ENCODE data around the gene MRPL24. TPM values are rescaled to one million over a fixed set of nuclear protein-coding genes. Genes with fewer than 3 reads are reported as not detected.

The MRPL24 gene
- total and polyA plus RNA-seq, 2 of the 13 experiments (the other 11 are each of a cell fraction or from before 2014, with no cell fraction given), result 38.1 to 42.9 TPM

DNA sequence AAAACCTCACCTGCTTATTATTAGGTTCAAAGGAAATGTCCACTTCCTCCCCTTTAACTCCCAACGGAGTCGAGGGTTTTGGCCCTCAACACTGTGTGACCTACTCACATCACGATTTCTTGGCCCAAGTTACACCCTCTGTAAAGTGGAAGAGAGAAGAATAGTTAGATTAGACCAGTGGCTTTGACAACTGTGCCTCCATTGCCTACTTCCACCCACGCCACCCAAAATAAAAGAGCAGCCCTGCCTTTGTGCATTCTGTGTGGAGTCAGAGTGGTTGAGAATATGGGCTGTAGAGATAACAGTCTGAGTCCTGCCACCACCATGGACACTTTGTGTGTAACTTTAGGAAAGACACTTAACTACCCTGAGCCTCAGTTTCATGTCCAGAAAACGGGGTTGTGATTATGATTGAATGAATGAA lies 14.7 kb upstream of the MRPL24 start:
- Histone ChIP-seq H2AFZ (ENCODE audit: low read length) (no peak overlapping the region), H3K4me2 (ENCODE audit: low read depth, low read length) (no peak overlapping the region), H3K27me3 (ENCODE audit: control insufficient read depth in 1 of 2, insufficient read depth in 2 of 2, low read length in 2 of 2) (no peaks in the 10 kb centered on the region; a peak in 1 of 5 replicates), H4K20me1 (ENCODE audit: insufficient read depth, low read length) (no peaks in the 10 kb centered on the region), H3K79me2 (ENCODE audit: insufficient read depth, low read length) (peaks cover 16% of the 10 kb centered on the region), H3K9ac (ENCODE audit: insufficient read depth, low read depth, low read length) (no peak overlapping the region), H3K4me1 (ENCODE audit: insufficient read depth, low read length) (peaks cover 12% of the 10 kb centered on the region), H3K9me3 (ENCODE audit: low read length) (no peaks in the 10 kb centered on the region), H3K27ac (ENCODE audit: extremely low read length, insufficient read depth, low read length) (no peak overlapping the region), H3K36me3 (replicated peaks in 1 of 2; ENCODE audit: control insufficient read depth in 1 of 2, insufficient read depth in 2 of 2, low read length in 2 of 2) (no peaks in the 10 kb centered on the region), H3K4me3 (replicated peaks in 1 of 3; ENCODE audit: insufficient read depth in 1 of 3, low read depth in 2 of 3, low read length in 3 of 3) (no peak overlapping the region)
- FAIRE-seq (no peak), DNase-seq (ENCODE audit: low spot score) (no peak), ATAC-seq (no peak)
- BruUV-seq (replicated peaks), result no TSS peak
- ChIA-PET CTCF (ENCODE audit: low intra/inter-chr PET ratio, low total read pairs) (no interaction called here), POLR2A (interaction anchor here (2.1 to 2.6 kb wide), 2 partner anchors 11 to 27 kb away, joined by 8 to 12 read pairs; partner anchors contain the start of genes ISG20L2, METTL25B and PRCC)
- intact Hi-C loops (cut with micrococcal nuclease; ENCODE audit: unreplicated experiment) (no loop called here), in situ Hi-C loops (cut with HindIII; ENCODE audit: extremely low pct_ligation_motif_present, low pct_unique_long_range_greater_than_20kb) (no loop called here)
- 87% methylated on average over 5 of the region's 5 CpGs for WGBS (ENCODE audit: low lambda C conversion rate)
- TF ChIP-seq, protein P1, sequence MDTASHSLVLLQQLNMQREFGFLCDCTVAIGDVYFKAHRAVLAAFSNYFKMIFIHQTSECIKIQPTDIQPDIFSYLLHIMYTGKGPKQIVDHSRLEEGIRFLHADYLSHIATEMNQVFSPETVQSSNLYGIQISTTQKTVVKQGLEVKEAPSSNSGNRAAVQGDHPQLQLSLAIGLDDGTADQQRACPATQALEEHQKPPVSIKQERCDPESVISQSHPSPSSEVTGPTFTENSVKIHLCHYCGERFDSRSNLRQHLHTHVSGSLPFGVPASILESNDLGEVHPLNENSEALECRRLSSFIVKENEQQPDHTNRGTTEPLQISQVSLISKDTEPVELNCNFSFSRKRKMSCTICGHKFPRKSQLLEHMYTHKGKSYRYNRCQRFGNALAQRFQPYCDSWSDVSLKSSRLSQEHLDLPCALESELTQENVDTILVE (CRISPR knock-in tag; IDR thresholded peaks at IDR 0.05), result no peak
- no peak for TF ChIP-seq ZNF282 (IDR thresholded peaks at IDR 0.05; ENCODE audit: partially characterized antibody)
- TF ChIP-seq ZNF747 (CRISPR knock-in tag; IDR thresholded peaks at IDR 0.05; ENCODE audit: borderline replicate concordance), result no peak
- TF ChIP-seq, protein P2, sequence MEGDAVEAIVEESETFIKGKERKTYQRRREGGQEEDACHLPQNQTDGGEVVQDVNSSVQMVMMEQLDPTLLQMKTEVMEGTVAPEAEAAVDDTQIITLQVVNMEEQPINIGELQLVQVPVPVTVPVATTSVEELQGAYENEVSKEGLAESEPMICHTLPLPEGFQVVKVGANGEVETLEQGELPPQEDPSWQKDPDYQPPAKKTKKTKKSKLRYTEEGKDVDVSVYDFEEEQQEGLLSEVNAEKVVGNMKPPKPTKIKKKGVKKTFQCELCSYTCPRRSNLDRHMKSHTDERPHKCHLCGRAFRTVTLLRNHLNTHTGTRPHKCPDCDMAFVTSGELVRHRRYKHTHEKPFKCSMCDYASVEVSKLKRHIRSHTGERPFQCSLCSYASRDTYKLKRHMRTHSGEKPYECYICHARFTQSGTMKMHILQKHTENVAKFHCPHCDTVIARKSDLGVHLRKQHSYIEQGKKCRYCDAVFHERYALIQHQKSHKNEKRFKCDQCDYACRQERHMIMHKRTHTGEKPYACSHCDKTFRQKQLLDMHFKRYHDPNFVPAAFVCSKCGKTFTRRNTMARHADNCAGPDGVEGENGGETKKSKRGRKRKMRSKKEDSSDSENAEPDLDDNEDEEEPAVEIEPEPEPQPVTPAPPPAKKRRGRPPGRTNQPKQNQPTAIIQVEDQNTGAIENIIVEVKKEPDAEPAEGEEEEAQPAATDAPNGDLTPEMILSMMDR (CRISPR knock-in tag; IDR thresholded peaks at IDR 0.05), result no peak
- no peak for TF ChIP-seq ZNF780A (CRISPR knock-in tag; IDR thresholded peaks at IDR 0.05)
- no peak for TF ChIP-seq ZNF235 (CRISPR knock-in tag; IDR thresholded peaks at IDR 0.05; ENCODE audit: borderline replicate concordance)
- TF ChIP-seq, protein P3, sequence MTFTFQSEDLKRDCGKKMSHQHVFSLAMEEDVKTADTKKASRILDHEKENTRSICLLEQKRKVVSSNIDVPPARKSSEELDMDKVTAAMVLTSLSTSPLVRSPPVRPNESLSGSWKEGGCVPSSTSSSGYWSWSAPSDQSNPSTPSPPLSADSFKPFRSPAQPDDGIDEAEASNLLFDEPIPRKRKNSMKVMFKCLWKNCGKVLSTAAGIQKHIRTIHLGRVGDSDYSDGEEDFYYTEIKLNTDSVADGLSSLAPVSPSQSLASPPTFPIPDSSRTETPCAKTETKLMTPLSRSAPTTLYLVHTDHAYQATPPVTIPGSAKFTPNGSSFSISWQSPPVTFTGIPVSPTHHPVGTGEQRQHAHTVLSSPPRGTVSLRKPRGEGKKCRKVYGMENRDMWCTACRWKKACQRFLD (CRISPR knock-in tag; IDR thresholded peaks at IDR 0.05; ENCODE audit: borderline replicate concordance), result no peak
- no peak for TF ChIP-seq ZNF788 (CRISPR knock-in tag; IDR thresholded peaks at IDR 0.05; ENCODE audit: borderline replicate concordance)
- TF ChIP-seq HOXA3 (CRISPR knock-in tag; IDR thresholded peaks at IDR 0.05), result no peak
- no peak for TF ChIP-seq IKZF4 (CRISPR knock-in tag; IDR thresholded peaks at IDR 0.05; ENCODE audit: borderline replicate concordance, low read depth, not compliant biosample characterization)
- TF ChIP-seq, protein P4, sequence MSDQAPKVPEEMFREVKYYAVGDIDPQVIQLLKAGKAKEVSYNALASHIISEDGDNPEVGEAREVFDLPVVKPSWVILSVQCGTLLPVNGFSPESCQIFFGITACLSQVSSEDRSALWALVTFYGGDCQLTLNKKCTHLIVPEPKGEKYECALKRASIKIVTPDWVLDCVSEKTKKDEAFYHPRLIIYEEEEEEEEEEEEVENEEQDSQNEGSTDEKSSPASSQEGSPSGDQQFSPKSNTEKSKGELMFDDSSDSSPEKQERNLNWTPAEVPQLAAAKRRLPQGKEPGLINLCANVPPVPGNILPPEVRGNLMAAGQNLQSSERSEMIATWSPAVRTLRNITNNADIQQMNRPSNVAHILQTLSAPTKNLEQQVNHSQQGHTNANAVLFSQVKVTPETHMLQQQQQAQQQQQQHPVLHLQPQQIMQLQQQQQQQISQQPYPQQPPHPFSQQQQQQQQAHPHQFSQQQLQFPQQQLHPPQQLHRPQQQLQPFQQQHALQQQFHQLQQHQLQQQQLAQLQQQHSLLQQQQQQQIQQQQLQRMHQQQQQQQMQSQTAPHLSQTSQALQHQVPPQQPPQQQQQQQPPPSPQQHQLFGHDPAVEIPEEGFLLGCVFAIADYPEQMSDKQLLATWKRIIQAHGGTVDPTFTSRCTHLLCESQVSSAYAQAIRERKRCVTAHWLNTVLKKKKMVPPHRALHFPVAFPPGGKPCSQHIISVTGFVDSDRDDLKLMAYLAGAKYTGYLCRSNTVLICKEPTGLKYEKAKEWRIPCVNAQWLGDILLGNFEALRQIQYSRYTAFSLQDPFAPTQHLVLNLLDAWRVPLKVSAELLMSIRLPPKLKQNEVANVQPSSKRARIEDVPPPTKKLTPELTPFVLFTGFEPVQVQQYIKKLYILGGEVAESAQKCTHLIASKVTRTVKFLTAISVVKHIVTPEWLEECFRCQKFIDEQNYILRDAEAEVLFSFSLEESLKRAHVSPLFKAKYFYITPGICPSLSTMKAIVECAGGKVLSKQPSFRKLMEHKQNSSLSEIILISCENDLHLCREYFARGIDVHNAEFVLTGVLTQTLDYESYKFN (CRISPR knock-in tag; conservative IDR thresholded peaks at IDR 0.05), result no peak
- TF ChIP-seq PRMT3 (CRISPR knock-in tag; IDR thresholded peaks at IDR 0.05; ENCODE audit: borderline replicate concordance, low read depth), result no peak
- no peak for TF ChIP-seq CHD2 (IDR thresholded peaks at IDR 0.05; ENCODE audit: low read depth, low read length)
- TF ChIP-seq, protein P5, sequence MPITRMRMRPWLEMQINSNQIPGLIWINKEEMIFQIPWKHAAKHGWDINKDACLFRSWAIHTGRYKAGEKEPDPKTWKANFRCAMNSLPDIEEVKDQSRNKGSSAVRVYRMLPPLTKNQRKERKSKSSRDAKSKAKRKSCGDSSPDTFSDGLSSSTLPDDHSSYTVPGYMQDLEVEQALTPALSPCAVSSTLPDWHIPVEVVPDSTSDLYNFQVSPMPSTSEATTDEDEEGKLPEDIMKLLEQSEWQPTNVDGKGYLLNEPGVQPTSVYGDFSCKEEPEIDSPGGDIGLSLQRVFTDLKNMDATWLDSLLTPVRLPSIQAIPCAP (CRISPR knock-in tag; IDR thresholded peaks at IDR 0.05; ENCODE audit: low read depth), result no peak
- no peak for TF ChIP-seq TEAD3 (CRISPR knock-in tag; optimal IDR thresholded peaks at IDR 0.05; ENCODE audit: borderline replicate concordance)
- no peak for TF ChIP-seq MAFF (IDR thresholded peaks at IDR 0.05; ENCODE audit: low read depth, low read length)
- no peak for TF ChIP-seq MTF1 (CRISPR knock-in tag; IDR thresholded peaks at IDR 0.05)

Measured in HepG2 (cell line).